HG03460 (cell line): ENCODE measurements around the gene ZNF672.
"Not testable (repeated sequence)": the region's sequence is repeated elsewhere in the genome, so short reads cannot be mapped to it uniquely, and the experiment has no call there.

ENCODE experiments used
- ATAC-seq: cut with Tn5 transposase; IDR thresholded peaks from one replicate; pipeline ENCODE4 v1.9.1; 2021; ENCODE audit not compliant: unreplicated experiment

The ZNF672 gene

GRCh38 chr1:248852481-248853405 lies 14.7 kb downstream of the ZNF672 start:
- no peak for ATAC-seq

GRCh38 chr1:248853663-248854375 lies 15.8 kb downstream of the ZNF672 start:
- ATAC-seq = no peak

GRCh38 chr1:248855580-248855979 lies 17.6 kb downstream of the ZNF672 start:
- ATAC-seq = no peak

GRCh38 chr1:248856176-248856575 lies 18.2 kb downstream of the ZNF672 start:
- ATAC-seq = no peak

- no peak for ATAC-seq
Measured at GRCh38 chr1:248857201-248857600, 19.2 kb downstream of the ZNF672 start.

- no peak for ATAC-seq
Measured at GRCh38 chr1:248857749-248858095, 19.7 kb downstream of the ZNF672 start.

- ATAC-seq = peak; percentile 36
Measured at GRCh38 chr1:248858096-248858890, 20.3 kb downstream of the ZNF672 start.

- ATAC-seq = peak; percentile 73
Measured at GRCh38 chr1:248858891-248859889, 21.2 kb downstream of the ZNF672 start, which contains the start of gene ZNF692. ZNF692 (minus strand) TSS chr1:248859085; CDS start chr1:248858309, 776 bp downstream.

GRCh38 chr1:248860007-248860406 lies 22.0 kb downstream of the ZNF672 start:
- ATAC-seq = no peak

GRCh38 chr1:248861616-248862015 lies 23.6 kb downstream of the ZNF672 start:
- no peak for ATAC-seq

GRCh38 chr1:248862695-248862997 lies 24.6 kb downstream of the ZNF672 start:
- ATAC-seq = peak; percentile 13

- ATAC-seq = peak; percentile 67
Measured at GRCh38 chr1:248862998-248863881, 25.2 kb downstream of the ZNF672 start.

GRCh38 chr1:248871837-248872401 lies 33.9 kb downstream of the ZNF672 start:
- no peak for ATAC-seq

- peak; percentile 42 for ATAC-seq
Measured at GRCh38 chr1:248872752-248873408, 34.9 kb downstream of the ZNF672 start.

- peak; percentile 87 for ATAC-seq
Measured at GRCh38 chr1:248873409-248873992, 35.5 kb downstream of the ZNF672 start.

- peak; percentile 54 for ATAC-seq
Measured at GRCh38 chr1:248873993-248874533, 36.0 kb downstream of the ZNF672 start.

GRCh38 chr1:248881261-248881660 lies 43.2 kb downstream of the ZNF672 start:
- ATAC-seq = no peak

GRCh38 chr1:248882427-248882826 lies 44.4 kb downstream of the ZNF672 start:
- not testable (repeated sequence) for ATAC-seq
